PFSK-1 (cell line): ENCODE data around the gene ITGA11.

ENCODE experiments used
- FOXP2 ChIP-seq: optimal IDR thresholded peaks from 2 replicates; pipeline ENCODE3; 2011; ENCODE audit warnings: borderline replicate concordance, control low read depth, inconsistent platforms; ENCODE audit not compliant: insufficient read depth; ENCODE audit errors: extremely low read length, extremely low read depth
- POLR2AphosphoS5 ChIP-seq: IDR thresholded peaks from 2 replicates; pipeline ENCODE4 v1.6.1; 2012; ENCODE audit warnings: low read depth, mild to moderate bottlenecking, control low read depth, low read length, moderate library complexity
- SIN3A ChIP-seq: IDR thresholded peaks from 2 replicates; pipeline ENCODE4 v1.6.1; 2012; ENCODE audit warnings: mild to moderate bottlenecking, low read length, moderate library complexity, borderline replicate concordance; ENCODE audit not compliant: insufficient read depth
- TAF1 ChIP-seq: IDR thresholded peaks from 2 replicates; pipeline ENCODE4 v1.6.1; 2012; ENCODE audit warnings: low read length, control low read depth, borderline replicate concordance; ENCODE audit not compliant: insufficient read depth
- TF ChIP-seq, protein P1 (sequence below), 2 experiments: IDR thresholded peaks; 2 replicates each; pipeline versions ENCODE4 v1.6.1 to v1.8.0; 2011 to 2012; ENCODE audit warnings: low read depth in 2 of 2, low read length in 2 of 2, control low read depth in 1 of 2, inconsistent platforms in 1 of 2, mild to moderate bottlenecking in 1 of 2, moderate library complexity in 1 of 2; ENCODE audit not compliant: insufficient read depth in 1 of 2

The ITGA11 gene

DNA sequence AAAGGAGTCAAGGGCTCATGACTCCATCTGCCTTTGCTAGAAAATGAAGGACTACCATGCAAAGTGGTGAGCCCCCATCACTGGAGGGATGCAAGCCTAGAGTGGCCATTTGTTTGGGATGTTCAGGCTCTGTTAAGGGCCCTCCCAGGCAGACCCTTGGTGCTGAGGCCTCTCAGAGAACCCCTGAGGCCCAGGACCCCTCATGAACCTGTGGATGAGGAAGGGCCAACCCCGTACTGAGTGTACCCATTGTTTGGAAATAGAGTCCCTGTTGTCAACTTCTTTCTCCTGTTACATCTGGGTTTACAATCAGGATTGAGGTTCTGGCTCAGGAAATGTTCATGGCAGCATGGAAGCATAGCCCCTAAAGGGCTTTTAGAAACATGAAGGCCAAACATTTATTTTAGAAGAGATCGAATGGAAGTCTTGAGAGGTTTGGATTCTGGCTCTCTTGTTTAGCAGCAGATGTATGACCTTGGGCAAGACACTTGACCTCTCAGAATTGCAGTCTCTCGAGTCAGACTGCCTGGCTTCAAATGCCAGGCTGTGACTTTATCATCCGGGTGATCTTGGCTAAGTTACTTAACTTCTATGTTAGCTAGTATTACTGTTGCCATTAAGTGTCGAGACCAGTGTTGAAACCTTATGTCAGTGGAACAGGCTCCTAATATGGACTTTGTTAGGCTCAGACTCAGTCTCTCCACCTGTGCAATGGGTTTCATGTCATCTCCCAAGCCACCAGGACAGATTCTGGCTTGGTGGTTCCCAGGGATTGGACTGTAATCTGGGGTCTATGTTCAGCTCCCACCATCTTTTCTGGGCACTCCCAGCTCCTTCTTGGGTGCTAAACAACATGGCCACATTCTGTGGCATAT, 12.4 kb downstream of the ITGA11 start:
- TF ChIP-seq TAF1 (no peak), FOXP2 (no peak), SIN3A (no peak), POLR2AphosphoS5 (no peak)
- TF ChIP-seq, protein P1, sequence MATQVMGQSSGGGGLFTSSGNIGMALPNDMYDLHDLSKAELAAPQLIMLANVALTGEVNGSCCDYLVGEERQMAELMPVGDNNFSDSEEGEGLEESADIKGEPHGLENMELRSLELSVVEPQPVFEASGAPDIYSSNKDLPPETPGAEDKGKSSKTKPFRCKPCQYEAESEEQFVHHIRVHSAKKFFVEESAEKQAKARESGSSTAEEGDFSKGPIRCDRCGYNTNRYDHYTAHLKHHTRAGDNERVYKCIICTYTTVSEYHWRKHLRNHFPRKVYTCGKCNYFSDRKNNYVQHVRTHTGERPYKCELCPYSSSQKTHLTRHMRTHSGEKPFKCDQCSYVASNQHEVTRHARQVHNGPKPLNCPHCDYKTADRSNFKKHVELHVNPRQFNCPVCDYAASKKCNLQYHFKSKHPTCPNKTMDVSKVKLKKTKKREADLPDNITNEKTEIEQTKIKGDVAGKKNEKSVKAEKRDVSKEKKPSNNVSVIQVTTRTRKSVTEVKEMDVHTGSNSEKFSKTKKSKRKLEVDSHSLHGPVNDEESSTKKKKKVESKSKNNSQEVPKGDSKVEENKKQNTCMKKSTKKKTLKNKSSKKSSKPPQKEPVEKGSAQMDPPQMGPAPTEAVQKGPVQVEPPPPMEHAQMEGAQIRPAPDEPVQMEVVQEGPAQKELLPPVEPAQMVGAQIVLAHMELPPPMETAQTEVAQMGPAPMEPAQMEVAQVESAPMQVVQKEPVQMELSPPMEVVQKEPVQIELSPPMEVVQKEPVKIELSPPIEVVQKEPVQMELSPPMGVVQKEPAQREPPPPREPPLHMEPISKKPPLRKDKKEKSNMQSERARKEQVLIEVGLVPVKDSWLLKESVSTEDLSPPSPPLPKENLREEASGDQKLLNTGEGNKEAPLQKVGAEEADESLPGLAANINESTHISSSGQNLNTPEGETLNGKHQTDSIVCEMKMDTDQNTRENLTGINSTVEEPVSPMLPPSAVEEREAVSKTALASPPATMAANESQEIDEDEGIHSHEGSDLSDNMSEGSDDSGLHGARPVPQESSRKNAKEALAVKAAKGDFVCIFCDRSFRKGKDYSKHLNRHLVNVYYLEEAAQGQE (IDR thresholded peaks at IDR 0.05; ENCODE audit: insufficient read depth in 1 of 2, low read depth in 2 of 2, low read length in 2 of 2), result no peak

DNA sequence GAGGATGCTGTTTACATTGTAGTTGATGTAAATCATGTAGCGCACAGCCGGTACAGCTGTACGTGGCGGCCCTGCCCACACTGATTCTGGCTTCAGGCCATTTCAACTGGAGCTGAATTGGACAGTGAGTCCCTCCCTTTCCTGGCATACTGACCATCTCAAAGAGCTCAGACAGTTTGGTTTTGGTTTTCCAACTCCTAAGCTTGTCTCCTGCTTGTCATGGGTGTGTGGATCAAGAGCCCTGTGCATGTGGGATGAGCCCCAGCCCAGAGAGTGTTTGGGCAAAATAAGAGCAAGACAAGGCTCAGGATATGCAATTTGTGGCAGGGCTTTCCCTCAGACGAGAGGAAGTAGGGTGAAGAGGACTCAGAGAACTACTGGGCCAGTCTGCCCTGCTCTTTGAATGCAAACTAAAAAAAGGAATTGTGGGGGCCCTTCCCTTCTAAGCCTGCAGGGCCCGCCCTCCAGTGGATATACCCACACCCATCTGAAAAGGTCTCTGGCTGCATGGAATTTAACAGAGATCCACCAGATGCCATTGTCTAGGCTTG, 13.3 kb downstream of the ITGA11 start:
- 0 out of 2 replicates have a peak, but pooled peaks have one; percentile 29 for TF ChIP-seq POLR2AphosphoS5
- peak; percentile 95; the same call in 1 of the 2 replicates for TF ChIP-seq SIN3A
- TF ChIP-seq, protein P1 (IDR thresholded peaks at IDR 0.05; ENCODE audit: insufficient read depth in 1 of 2, low read depth in 2 of 2, low read length in 2 of 2), result no peak
- TF ChIP-seq FOXP2, result peak; percentile 99

DNA sequence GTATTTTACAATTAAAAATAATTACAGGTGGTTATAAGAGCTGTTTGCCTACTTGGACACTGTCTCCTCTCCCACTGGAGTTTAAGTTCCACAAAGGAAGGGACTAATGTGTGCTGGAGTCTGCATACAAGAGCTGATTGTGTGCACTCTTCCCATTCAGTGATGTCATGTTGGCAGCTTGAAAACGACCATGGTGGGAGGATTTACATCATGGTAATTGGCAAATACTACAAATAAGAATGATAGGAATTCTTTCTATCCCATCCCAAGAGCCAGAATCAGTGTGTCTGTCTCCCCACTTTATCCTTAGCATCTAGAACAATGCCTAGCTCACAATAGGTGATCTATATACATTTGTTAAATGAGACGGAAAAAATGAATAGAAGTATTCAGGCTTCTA, 14.1 kb downstream of the ITGA11 start:
- TF ChIP-seq FOXP2 (no peak), SIN3A (no peak), POLR2AphosphoS5 (no peak), TAF1 (no peak)
- TF ChIP-seq, protein P1 (IDR thresholded peaks at IDR 0.05; ENCODE audit: insufficient read depth in 1 of 2, low read depth in 2 of 2, low read length in 2 of 2), result no peak

DNA sequence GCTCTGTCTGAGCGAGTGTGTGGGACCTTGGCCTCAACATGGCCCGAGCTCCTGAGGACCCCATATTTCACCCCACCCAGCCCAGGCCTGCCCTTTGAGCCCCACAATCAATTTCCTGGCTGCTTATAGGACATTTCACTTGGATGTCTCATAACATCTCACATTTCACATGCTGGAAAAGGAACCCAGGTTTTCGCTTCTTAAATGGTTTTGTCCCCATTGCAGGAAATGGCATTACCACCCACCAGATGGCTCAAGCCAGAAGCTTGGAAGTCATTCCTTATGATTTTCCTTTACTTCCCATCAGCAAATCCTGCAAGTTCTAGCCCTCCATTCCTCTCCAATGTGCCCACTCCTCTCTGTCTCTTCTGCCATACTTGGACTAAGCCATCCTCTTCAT, 14.9 kb downstream of the ITGA11 start:
- TF ChIP-seq, protein P1 (IDR thresholded peaks at IDR 0.05; ENCODE audit: insufficient read depth in 1 of 2, low read depth in 2 of 2, low read length in 2 of 2), result no peak
- TF ChIP-seq FOXP2, result no peak
- TF ChIP-seq SIN3A, result no peak
- TF ChIP-seq POLR2AphosphoS5, result no peak
- no peak for TF ChIP-seq TAF1
